Smooth muscle cell of the brain vasculature (primary cell): ENCODE data around the gene CFAP70.
"Not testable (repeated sequence)": the region's sequence is repeated elsewhere in the genome, so short reads cannot be mapped to it uniquely, and the experiment has no call there.

Experiments
- DNase-seq: peaks from one replicate; pipeline ENCODE4 v3.0.0-alpha.2; 2012; ENCODE audit warnings: low read depth, low spot score

CFAP70 gene

DNA sequence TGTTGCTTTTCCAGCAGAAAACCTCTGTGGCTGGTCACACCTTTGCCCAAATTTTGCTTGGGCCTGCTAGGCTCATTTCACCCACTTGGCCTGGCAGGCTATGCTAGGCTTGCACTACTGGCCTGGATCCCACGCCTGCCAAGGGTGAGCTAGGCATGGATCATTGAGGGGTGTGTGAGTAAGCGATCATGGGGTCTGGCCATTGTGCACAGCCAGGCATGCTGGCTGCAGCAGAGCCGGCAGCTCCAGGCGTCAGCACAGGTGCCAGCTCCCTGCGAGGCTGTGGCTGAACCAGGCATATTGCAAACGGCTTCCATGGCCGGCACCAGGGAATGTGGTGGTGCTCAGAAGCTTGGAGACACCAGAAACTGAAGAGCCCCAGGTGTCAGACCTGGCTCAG lies 19.2 kb downstream of the CFAP70 start:
- no peak for DNase-seq

DNA sequence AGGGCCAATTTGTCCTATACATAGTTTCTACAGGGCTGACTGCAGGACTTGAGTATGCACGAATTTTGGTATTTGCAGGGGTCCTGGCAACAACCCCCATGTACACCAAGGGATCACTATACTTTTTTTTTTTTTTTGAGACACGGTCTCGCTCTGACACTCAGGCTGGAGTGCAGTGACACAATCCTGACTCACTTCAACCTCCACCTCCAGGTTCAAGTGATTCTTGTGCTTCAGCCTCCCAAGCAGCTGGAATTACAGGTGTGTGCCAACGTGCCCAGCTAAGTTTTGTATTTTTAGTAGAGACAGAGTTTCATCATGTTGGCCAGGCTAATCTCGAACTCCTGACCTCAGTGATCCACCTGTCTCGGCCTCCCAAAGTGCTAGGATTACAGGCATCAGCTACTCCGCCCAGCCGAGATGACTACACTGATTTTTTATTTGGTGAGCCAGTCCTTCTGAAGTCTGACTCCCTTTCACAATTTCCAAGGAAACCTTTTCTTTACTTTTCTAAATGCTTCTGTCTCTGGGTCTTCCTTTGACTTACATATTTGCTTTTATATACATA lies 19.8 kb downstream of the CFAP70 start:
- no peak for DNase-seq

GRCh38 chr10:73333202-73333601 lies 25.5 kb downstream of the CFAP70 start:
- no peak for DNase-seq

GRCh38 chr10:73332379-73332778 lies 26.3 kb downstream of the CFAP70 start:
- no peak for DNase-seq

DNA sequence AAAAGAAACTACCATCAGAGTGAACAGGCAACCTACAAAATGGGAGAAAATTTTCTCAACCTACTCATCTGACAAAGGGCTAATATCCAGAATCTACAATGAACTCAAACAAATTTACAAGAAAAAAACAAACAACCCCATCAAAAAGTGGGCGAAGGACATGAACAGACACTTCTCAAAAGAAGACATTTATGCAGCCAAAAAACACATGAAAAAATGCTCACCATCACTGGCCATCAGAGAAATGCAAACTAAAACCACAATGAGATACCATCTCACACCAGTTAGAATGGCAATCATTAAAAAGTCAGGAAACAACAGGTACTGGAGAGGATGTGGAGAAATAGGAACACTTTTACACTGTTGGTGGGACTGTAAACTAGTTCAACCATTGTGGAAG lies 30.1 kb downstream of the CFAP70 start:
- not testable (repeated sequence) for DNase-seq

GRCh38 chr10:73325290-73325689 lies 33.4 kb downstream of the CFAP70 start:
- not testable (repeated sequence) for DNase-seq

- not testable (repeated sequence) for DNase-seq
Measured at GRCh38 chr10:73323582-73323981, 35.1 kb downstream of the CFAP70 start.

GRCh38 chr10:73310475-73310874 lies 48.2 kb downstream of the CFAP70 start:
- DNase-seq, result no peak

GRCh38 chr10:73307203-73307800 lies 51.4 kb downstream of the CFAP70 start:
- no peak for DNase-seq

DNA sequence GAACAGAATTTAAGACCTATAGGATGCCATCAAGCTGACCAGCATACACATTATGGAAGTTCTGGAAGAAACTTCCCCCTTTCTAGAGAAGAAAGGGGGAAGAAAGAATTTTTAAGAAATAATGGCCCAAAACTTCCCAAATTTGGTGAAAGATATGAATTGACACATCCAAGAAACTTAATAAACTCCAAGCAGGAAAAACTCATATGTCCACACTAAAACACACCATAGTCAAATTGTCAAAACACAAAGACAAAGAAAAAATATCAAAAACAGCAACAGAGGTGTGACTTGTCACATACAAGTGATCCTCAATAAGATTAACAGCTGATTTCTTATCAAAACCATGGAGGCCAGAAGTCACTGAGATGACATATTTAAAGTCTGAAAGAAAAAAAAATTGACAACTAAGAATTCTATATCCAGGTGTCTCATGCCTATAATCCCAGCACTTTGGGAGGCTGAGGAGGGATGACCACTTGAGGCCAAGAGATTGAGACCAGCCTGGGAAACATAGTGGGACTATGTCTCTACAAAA lies 52.4 kb downstream of the CFAP70 start:
- no peak for DNase-seq

- no peak for DNase-seq
Measured at GRCh38 chr10:73296946-73297345, 61.7 kb downstream of the CFAP70 start.

DNA sequence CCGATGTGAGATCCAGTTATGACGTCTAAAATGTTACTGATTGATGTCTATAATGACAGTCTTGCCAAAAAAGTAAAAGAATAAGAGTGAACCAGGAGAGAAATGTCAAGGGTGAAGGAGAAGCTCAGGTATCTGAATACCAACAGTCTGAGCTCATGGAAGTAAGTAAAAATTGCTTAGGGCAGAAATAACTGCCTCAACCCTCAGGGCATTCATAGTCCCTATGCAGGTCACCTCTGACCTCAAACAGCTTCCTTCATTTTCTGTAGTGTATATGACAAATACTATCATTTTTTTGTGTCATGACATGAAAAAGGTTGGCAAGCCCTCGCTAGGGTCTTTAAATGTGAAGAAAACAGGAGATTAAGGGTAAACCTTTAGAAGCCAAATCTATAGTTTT lies 65.2 kb downstream of the CFAP70 start:
- no peak for DNase-seq

DNA sequence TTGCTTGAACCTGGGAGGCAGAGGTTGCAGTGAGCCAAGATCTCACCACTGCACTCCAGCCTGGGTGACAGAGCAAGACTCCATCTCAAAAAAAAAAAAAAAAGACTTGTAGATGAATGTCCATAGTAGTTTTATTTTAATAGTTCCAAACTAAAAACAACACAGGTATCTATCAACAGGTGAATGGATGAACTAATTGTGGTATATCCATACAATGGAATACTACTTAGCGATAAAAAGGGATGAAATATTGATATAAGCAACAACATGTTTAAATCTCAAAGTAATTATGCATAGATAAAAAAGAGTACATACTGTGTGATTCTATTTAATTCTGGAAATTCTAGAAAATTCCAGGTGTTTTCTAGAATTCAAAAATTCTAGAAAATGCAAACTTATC lies 68.7 kb downstream of the CFAP70 start:
- no peak for DNase-seq

GRCh38 chr10:73287441-73287840 lies 71.2 kb downstream of the CFAP70 start:
- DNase-seq, result no peak

DNA sequence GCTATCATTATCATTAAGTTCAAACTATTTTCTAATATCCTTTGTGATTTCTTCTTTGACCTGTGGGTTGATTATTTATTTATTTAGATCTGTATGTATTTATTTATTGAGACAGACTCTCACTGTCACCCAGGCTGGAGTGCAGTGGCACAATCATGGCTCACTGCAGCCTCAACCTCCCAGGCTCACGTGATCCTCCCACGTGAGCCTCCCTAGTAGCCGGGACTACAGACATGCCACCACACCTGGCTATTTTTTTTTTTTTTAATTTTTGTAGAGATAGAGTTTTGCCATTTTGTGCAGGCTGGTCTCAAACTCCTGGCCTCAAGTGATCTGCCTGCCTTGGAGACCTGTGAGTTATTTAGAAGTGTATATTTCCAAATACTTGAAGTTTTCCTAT lies 77.6 kb downstream of the CFAP70 start:
- no peak for DNase-seq

- DNase-seq, result no peak
Measured at GRCh38 chr10:73264423-73264822, 94.2 kb downstream of the CFAP70 start.

GRCh38 chr10:73263693-73264347 lies 94.8 kb downstream of the CFAP70 start:
- DNase-seq, result no peak

- no peak for DNase-seq
Measured at GRCh38 chr10:73262880-73263555, 95.6 kb downstream of the CFAP70 start.

DNA sequence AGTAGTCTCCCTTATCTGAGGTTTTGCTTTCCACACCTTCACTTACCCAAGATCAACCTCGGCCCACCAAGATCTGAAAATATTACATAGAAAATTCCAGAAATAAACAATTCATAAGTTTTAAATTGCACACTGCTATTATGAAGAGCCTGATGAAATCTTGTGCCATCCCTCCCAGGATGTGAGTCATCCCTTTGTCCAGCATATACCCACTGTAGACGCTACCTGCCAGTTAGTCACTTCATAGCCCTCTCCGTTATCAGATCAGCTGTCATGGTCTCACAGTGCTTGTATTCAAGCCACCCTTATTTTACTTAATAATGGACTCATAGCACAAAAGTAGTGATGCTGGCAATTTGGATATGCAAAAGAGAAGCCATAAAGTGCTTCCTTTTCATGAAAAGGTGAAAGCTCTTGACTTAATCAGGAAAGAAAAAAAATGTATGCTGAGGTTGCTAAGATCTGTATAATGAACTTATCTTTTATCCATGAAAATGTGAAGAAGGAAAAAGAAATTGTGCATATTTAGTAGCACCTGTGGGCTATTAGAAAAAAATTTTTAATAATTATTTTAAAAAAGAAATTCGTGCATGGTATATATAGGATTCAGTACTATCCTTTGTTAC lies 96.4 kb downstream of the CFAP70 start:
- no peak for DNase-seq

DNA sequence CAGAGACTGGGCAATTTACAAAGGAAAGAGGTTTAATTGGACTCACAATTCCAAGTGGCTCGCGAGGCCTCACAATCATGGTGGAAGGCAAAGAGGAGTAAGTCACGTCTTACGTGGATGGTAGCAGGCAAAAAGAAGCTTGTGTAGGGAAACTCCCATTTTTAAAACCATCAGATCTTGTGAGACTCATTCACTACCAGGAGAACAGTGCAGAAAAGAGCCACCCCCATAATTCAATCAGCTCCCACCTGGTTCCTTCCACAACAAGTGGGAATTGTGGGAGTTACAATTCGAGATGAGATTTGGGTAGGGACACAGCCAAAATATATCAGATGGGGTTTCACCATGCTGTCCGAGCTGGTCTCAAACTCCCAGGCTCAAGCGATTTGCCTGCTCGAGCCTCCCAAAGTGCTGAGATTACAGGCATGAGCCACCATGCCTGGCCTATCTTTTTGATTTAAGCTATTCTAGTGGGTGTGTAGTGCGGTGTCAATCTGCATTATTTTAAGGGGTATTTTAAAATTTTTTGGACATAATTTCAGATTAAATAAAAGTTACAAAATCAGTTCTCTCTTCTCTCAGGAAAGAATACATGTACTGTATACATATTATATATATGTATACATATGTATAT lies 97.2 kb downstream of the CFAP70 start:
- DNase-seq, result no peak

- not testable (repeated sequence) for DNase-seq
Measured at GRCh38 chr10:73258612-73259011, 100.1 kb downstream of the CFAP70 start.

- DNase-seq, result no peak
Measured at GRCh38 chr10:73253225-73253555, 105.5 kb downstream of the CFAP70 start.
